HCT116 (cell line): Measurements from ENCODE around the gene TCF7L2.

Experiments used
- CTCF ChIP-seq, 3 experiments: fragments of 200-600 bp in 1 of 3; sonication (generic) in 1 of 3; IDR thresholded peaks in 2 of 3; conservative IDR thresholded peaks in 1 of 3; 2 replicates each; pipeline ENCODE4 v1.5.1; 2012 to 2017; ENCODE audit warnings: low read depth in 2 of 3, low read length in 2 of 3, antibody characterized with exemption in 1 of 3, borderline replicate concordance in 1 of 3, control low read depth in 1 of 3, mild to moderate bottlenecking in 1 of 3, mixed read lengths in 1 of 3, mixed run types in 1 of 3, moderate library complexity in 1 of 3; ENCODE audit not compliant: insufficient read depth in 1 of 3
- EZH2 ChIP-seq: fragments of 200-600 bp; sonication (generic); IDR thresholded peaks from 2 replicates; pipeline ENCODE4 v1.6.1; 2017; ENCODE audit warnings: antibody characterized with exemption, mixed run types
- FOSL1 ChIP-seq: IDR thresholded peaks from 2 replicates; pipeline ENCODE4 v1.6.1; 2012; ENCODE audit warnings: low read depth
- JUND ChIP-seq: IDR thresholded peaks from 2 replicates; pipeline ENCODE4 v1.6.1; 2012
- RAD21 ChIP-seq: IDR thresholded peaks from 2 replicates; pipeline ENCODE4 v1.6.1; 2012; ENCODE audit warnings: low read depth, mild to moderate bottlenecking
- REST ChIP-seq: IDR thresholded peaks from 2 replicates; pipeline ENCODE4 v1.6.1; 2012; ENCODE audit warnings: low read depth
- SP1 ChIP-seq: IDR thresholded peaks from 2 replicates; pipeline ENCODE4 v1.6.1; 2012; ENCODE audit warnings: low read depth

GRCh38 chr10:113017376-113017775, 67.3 kb downstream of the TCF7L2 start:
- TF ChIP-seq CTCF (IDR thresholded peaks at IDR 0.05 in 2 of 3, conservative IDR thresholded peaks at IDR 0.05 in 1 of 3; ENCODE audit: borderline replicate concordance in 1 of 3, insufficient read depth in 1 of 3, low read depth in 2 of 3, low read length in 2 of 3) = no peak
- no peak for TF ChIP-seq RAD21
- no peak for TF ChIP-seq REST
- TF ChIP-seq FOSL1 = no peak
- no peak for TF ChIP-seq JUND
- TF ChIP-seq EZH2 = no peak
- no peak for TF ChIP-seq SP1
